Peyer's patch (tissue), 4 donors: ENCODE data around the gene ISCA2. TPM values are rescaled to one million over a fixed set of nuclear protein-coding genes. Genes with fewer than 3 reads are reported as not detected.

ENCODE experiments used
- DNase-seq, 3 donors: peaks; one replicate each; pipeline ENCODE4 v3.0.0-alpha.2; 2017 to 2019
- H3K27ac ChIP-seq, 4 donors: fragments of 200-600 bp; sonication (generic); one replicate each; pipeline ENCODE4 v1.5.1; 2016 to 2019
- H3K27me3 ChIP-seq, 2 donors: fragments of 200-600 bp; sonication (generic); one replicate each; pipeline ENCODE4 v1.5.1; 2019
- H3K36me3 ChIP-seq, 3 donors: fragments of 200-600 bp; sonication (generic); one replicate each; pipeline ENCODE4 v1.5.1; 2016 to 2019
- H3K4me1 ChIP-seq, 4 donors: fragments of 200-600 bp; sonication (generic); one replicate each; pipeline ENCODE4 v1.5.1; 2016 to 2019
- H3K4me3 ChIP-seq, 4 donors: fragments of 200-600 bp; sonication (generic); 1 replicate in 3 of 4; 2 replicates in 1 of 4; pipeline ENCODE4 v1.5.1; 2016 to 2019; ENCODE audit warnings: mild to moderate bottlenecking in 1 of 4
- H3K9me3 ChIP-seq, 4 donors: fragments of 200-600 bp; sonication (generic); one replicate each; pipeline ENCODE4 v1.5.1; 2016 to 2019; ENCODE audit warnings: mild to moderate bottlenecking in 1 of 4
- CTCF ChIP-seq, 6 experiments: fragments of 450-650 bp in 4 of 6; fragments of 200-600 bp in 2 of 6; sonication (generic) in 1 of 6; IDR thresholded peaks; one replicate each; pipeline ENCODE4 v1.5.1; 2017 to 2019; ENCODE audit warnings: antibody characterized with exemption in 6 of 6, mild to moderate bottlenecking in 3 of 6, moderate library complexity in 1 of 6
- POLR2A ChIP-seq, 2 donors: fragments of 450-650 bp; IDR thresholded peaks; one replicate each; pipeline ENCODE4 v1.5.1; 2017; ENCODE audit warnings: antibody characterized with exemption in 2 of 2, mild to moderate bottlenecking in 2 of 2, moderate library complexity in 2 of 2
- total RNA-seq, 4 donors: library from RNA; depleted of rRNA; stranded (reverse); fragments of >200 nt; gene quantifications; one replicate each; pipeline ENCODE4 v1.1.0, GENCODE V29; 2016

ISCA2 gene
- total RNA-seq, 4 donors from 2014 or later: 11.6 to 18.2 (median 15.8) TPM

- Histone ChIP-seq H3K9me3 (no peaks in the 10 kb centered on the region), H3K36me3 (no peaks in the 10 kb centered on the region), H3K27me3 (no peaks in the 10 kb centered on the region), H3K4me3 (no peak overlapping the region), H3K27ac (peak overlapping the region in 3 of 4 donors; percentile 25 to 42 (median 38)), H3K4me1 (no peaks in the 10 kb centered on the region)
- DNase-seq: peak in 1 of 3 donors; percentile 45
- TF ChIP-seq POLR2A (IDR thresholded peaks at IDR 0.05) (no peak), CTCF (IDR thresholded peaks at IDR 0.05) (no peak)
Observed at GRCh38 chr14:74514471-74514941, 20.9 kb downstream of the ISCA2 start.

GRCh38 chr14:74515891-74516412 lies 22.4 kb downstream of the ISCA2 start:
- no peaks in the 10 kb centered on the region for H3K27me3 ChIP-seq

GRCh38 chr14:74516451-74517160 lies 23.0 kb downstream of the ISCA2 start:
- Histone ChIP-seq H3K36me3 (no peaks in the 10 kb centered on the region), H3K4me3 (no peak overlapping the region), H3K4me1 (no peaks in the 10 kb centered on the region), H3K27me3 (no peaks in the 10 kb centered on the region), H3K27ac (no peak overlapping the region), H3K9me3 (no peaks in the 10 kb centered on the region)
- DNase-seq: peak in 1 of 3 donors; percentile 32
- TF ChIP-seq CTCF (IDR thresholded peaks at IDR 0.05) (no peak), POLR2A (IDR thresholded peaks at IDR 0.05) (no peak)

More at GRCh38 chr14:74515891-74516412, 22.4 kb downstream of the ISCA2 start:
- H3K4me1 ChIP-seq: no peaks in the 10 kb centered on the region
- no peaks in the 10 kb centered on the region for H3K36me3 ChIP-seq
- DNase-seq: peak in 1 of 3 donors; percentile 39
- H3K4me3 ChIP-seq: no peak overlapping the region
- H3K9me3 ChIP-seq: no peaks in the 10 kb centered on the region
- H3K27ac ChIP-seq: no peak overlapping the region
- no peak for TF ChIP-seq CTCF (IDR thresholded peaks at IDR 0.05)
- no peak for TF ChIP-seq POLR2A (IDR thresholded peaks at IDR 0.05)

- TF ChIP-seq POLR2A (IDR thresholded peaks at IDR 0.05): no peak
- no peak for TF ChIP-seq CTCF (IDR thresholded peaks at IDR 0.05)
- Histone ChIP-seq H3K4me3 (no peak overlapping the region), H3K36me3 (no peaks in the 10 kb centered on the region), H3K27ac (no peak overlapping the region), H3K27me3 (no peaks in the 10 kb centered on the region), H3K9me3 (no peaks in the 10 kb centered on the region), H3K4me1 (no peaks in the 10 kb centered on the region)
- DNase-seq: peak in 1 of 3 donors; percentile 8
Observed at GRCh38 chr14:74517731-74518130, 24.2 kb downstream of the ISCA2 start.

- no peak for TF ChIP-seq CTCF (IDR thresholded peaks at IDR 0.05)
- no peak for TF ChIP-seq POLR2A (IDR thresholded peaks at IDR 0.05)
- no peaks in the 10 kb centered on the region for H3K36me3 ChIP-seq
- H3K27me3 ChIP-seq: no peaks in the 10 kb centered on the region
- peak in 1 of 3 donors; percentile 9 for DNase-seq
- no peaks in the 10 kb centered on the region for H3K4me1 ChIP-seq
- no peak overlapping the region for H3K27ac ChIP-seq
- no peaks in the 10 kb centered on the region for H3K9me3 ChIP-seq
- no peak overlapping the region for H3K4me3 ChIP-seq
Observed at GRCh38 chr14:74518221-74518620, 24.7 kb downstream of the ISCA2 start.
